ENCODE data around the gene LIFR.

DNA sequence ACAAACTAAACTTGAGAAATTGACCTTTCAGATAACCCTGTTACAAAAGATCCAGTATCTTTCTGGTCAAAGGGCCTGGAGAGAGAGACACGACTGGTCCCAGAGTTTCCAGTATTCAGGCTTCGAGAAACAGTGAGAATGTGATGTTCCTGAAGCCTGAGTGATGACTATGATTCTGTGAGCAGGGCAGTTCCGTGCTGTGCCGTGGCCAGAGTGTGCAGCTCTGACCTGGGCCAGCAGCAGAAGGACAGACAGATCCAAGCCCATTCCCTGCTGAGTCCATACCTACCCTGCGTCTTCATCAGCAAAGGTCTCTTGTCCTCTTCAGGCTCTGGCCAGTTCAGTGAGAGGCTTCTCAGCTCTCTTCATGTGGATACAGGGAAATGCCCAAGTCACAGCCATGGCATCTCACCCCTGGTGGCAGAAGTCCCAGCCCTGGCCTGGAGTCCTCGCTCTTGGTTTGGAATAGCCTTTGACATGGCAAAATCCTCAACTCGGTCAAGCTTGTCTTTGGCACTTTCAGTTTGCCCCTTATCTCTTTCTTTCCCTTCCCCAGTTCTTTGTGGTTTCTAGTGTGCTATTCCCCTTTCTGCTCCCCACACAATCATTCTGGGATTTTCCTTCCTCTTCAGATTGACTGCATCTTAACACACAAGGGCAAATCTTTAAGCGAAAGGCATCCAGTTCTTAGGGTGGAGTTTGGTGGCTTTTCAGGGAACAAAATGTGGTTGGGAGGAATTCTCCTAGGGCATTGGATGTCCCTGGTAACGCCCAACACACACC is 107.7 kb downstream of the LIFR start:
- TF ChIP-seq, protein P1, sequence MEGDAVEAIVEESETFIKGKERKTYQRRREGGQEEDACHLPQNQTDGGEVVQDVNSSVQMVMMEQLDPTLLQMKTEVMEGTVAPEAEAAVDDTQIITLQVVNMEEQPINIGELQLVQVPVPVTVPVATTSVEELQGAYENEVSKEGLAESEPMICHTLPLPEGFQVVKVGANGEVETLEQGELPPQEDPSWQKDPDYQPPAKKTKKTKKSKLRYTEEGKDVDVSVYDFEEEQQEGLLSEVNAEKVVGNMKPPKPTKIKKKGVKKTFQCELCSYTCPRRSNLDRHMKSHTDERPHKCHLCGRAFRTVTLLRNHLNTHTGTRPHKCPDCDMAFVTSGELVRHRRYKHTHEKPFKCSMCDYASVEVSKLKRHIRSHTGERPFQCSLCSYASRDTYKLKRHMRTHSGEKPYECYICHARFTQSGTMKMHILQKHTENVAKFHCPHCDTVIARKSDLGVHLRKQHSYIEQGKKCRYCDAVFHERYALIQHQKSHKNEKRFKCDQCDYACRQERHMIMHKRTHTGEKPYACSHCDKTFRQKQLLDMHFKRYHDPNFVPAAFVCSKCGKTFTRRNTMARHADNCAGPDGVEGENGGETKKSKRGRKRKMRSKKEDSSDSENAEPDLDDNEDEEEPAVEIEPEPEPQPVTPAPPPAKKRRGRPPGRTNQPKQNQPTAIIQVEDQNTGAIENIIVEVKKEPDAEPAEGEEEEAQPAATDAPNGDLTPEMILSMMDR (IDR thresholded peaks at IDR 0.05), result no peak
- TF ChIP-seq POLR2AphosphoS5 (IDR thresholded peaks at IDR 0.05) (no peak), POLR2A (IDR thresholded peaks at IDR 0.05) (no peak)
